Spinal cord (tissue), 10 donors: ENCODE data around the gene KRTAP20-1. TPM values are rescaled to one million over a fixed set of nuclear protein-coding genes. Genes with fewer than 3 reads are reported as not detected.
A peak's percentile ranks its signal among the peaks of the same experiment; 100 is the strongest.

Experiments
- DNase-seq, 6 donors: peaks; one replicate each; pipeline versions ENCODE4 v3.0.0 to v3.0.0-alpha.2; 2013 to 2015; ENCODE audit warnings: low spot score in 6 of 6, low read depth in 4 of 6
- H3K27ac ChIP-seq: one replicate; pipeline ENCODE4 v1.5.1; 2013; ENCODE audit warnings: low read depth, low read length, control low read depth
- H3K27me3 ChIP-seq: one replicate; pipeline ENCODE4 v1.6.1; 2013; ENCODE audit warnings: low read length; ENCODE audit not compliant: control insufficient read depth, insufficient read depth
- H3K36me3 ChIP-seq: one replicate; pipeline ENCODE4 v1.6.1; 2013; ENCODE audit warnings: low read length; ENCODE audit not compliant: control insufficient read depth, insufficient read depth
- H3K4me1 ChIP-seq: one replicate; pipeline ENCODE4 v1.6.1; 2013; ENCODE audit warnings: low read length; ENCODE audit not compliant: control insufficient read depth, insufficient read depth
- H3K4me3 ChIP-seq: one replicate; pipeline ENCODE4 v1.5.1; 2013; ENCODE audit warnings: low read depth, low read length, control low read depth
- H3K9me3 ChIP-seq: one replicate; pipeline ENCODE4 v1.6.1; 2013; ENCODE audit warnings: low read length; ENCODE audit not compliant: control insufficient read depth, insufficient read depth
- WGBS: methylation state at CpG from one replicate; pipeline ENCODE4 v1.1.5; 2013; ENCODE audit warnings: missing lambda C conversion rate; ENCODE audit not compliant: insufficient coverage; 5-methylcytosine and 5-hydroxymethylcytosine counted together
- long read RNA-seq, 4 donors: transcript quantifications; one replicate each; lab custom pipeline, GENCODE V29; 2026
- polyA plus RNA-seq, 2 donors: library from polyadenylated mRNA; unstranded; fragments of 120-200 nt; gene quantifications; one replicate each; pipeline ENCODE4 v1.2.1, GENCODE V29; 2013; ENCODE audit not compliant: insufficient read length in 2 of 2
- total RNA-seq, 2 donors: library from RNA; depleted of rRNA in 1 of 2; stranded (reverse); fragments of 120-200 nt in 1 of 2; fragments of >200 nt in 1 of 2; gene quantifications; one replicate each; pipeline versions ENCODE4 v1.2.3 to v1.2.4, GENCODE V29; 2013 to 2014
- donor health status: healthy.

Gene KRTAP20-1
- total RNA-seq, result not detected
- polyA plus RNA-seq, result not detected
- long read RNA-seq, donor 1, result 0 reads
- long read RNA-seq, donor 2, result 0 reads
- long read RNA-seq, donor 3, result 0 reads
- long read RNA-seq, donor 4, result 0 reads

GRCh38 chr21:30616125-30616524 lies at the start of gene KRTAP20-1:
TSS of gene KRTAP20-1 (plus strand) at chr21:30616425. CDS start at chr21:30616455, 30 bp downstream.
- WGBS, result no CpG with 5 or more reads among the region's 2 CpGs
- Histone ChIP-seq H3K9me3 (no peaks in the 10 kb centered on the region), H3K27ac (no peak within 1 kb of the TSS), H3K27me3 (no peaks in the 10 kb centered on the region), H3K36me3 (no peaks in the 10 kb centered on the region), H3K4me3 (no peak within 1 kb of the TSS), H3K4me1 (no peaks in the 10 kb centered on the region)
- DNase-seq, result no peak

- Histone ChIP-seq H3K4me1 (no peaks in the 10 kb centered on the region), H3K36me3 (no peaks in the 10 kb centered on the region), H3K4me3 (no peak overlapping the region), H3K9me3 (no peaks in the 10 kb centered on the region), H3K27ac (no peak overlapping the region), H3K27me3 (no peaks in the 10 kb centered on the region)
- DNase-seq, result no peak
Observed at GRCh38 chr21:30567617-30568016, 48.6 kb upstream of the KRTAP20-1 start.

- Histone ChIP-seq H3K4me1 (no peaks in the 10 kb centered on the region), H3K27ac (no peak overlapping the region), H3K27me3 (no peaks in the 10 kb centered on the region), H3K4me3 (no peak overlapping the region), H3K9me3 (no peaks in the 10 kb centered on the region), H3K36me3 (no peaks in the 10 kb centered on the region)
- DNase-seq, result no peak
Observed at GRCh38 chr21:30577766-30578165, 38.5 kb upstream of the KRTAP20-1 start.

GRCh38 chr21:30579346-30579745 lies 36.9 kb upstream of the KRTAP20-1 start:
- 25% methylated on average over 1 of the region's 1 CpG for WGBS
- Histone ChIP-seq H3K27ac (no peak overlapping the region), H3K27me3 (no peaks in the 10 kb centered on the region), H3K36me3 (no peaks in the 10 kb centered on the region), H3K4me1 (no peaks in the 10 kb centered on the region), H3K4me3 (no peak overlapping the region), H3K9me3 (no peaks in the 10 kb centered on the region)
- DNase-seq, result peak in 4 of 6 donors; percentile 5 to 89 (median 11)

- H3K4me1 ChIP-seq, result no peaks in the 10 kb centered on the region
- peak in 1 of 6 donors; percentile 73 for DNase-seq
- no peaks in the 10 kb centered on the region for H3K36me3 ChIP-seq
- no peaks in the 10 kb centered on the region for H3K27me3 ChIP-seq
- 25% methylated on average over 1 of the region's 3 CpGs for WGBS
- H3K4me3 ChIP-seq, result no peak overlapping the region
- H3K9me3 ChIP-seq, result no peaks in the 10 kb centered on the region
- no peak overlapping the region for H3K27ac ChIP-seq
Observed at GRCh38 chr21:30580132-30580531, 36.1 kb upstream of the KRTAP20-1 start.

- no peaks in the 10 kb centered on the region for H3K9me3 ChIP-seq
- no peak overlapping the region for H3K27ac ChIP-seq
- no peaks in the 10 kb centered on the region for H3K4me1 ChIP-seq
- peak in 2 of 6 donors; percentile 23 to 27 for DNase-seq
- no peaks in the 10 kb centered on the region for H3K27me3 ChIP-seq
- H3K4me3 ChIP-seq, result no peak overlapping the region
- no CpG with 5 or more reads among the region's 1 CpG for WGBS
- no peaks in the 10 kb centered on the region for H3K36me3 ChIP-seq
Observed at GRCh38 chr21:30582870-30583269, 33.4 kb upstream of the KRTAP20-1 start.

- no peaks in the 10 kb centered on the region for H3K36me3 ChIP-seq
- H3K27me3 ChIP-seq, result no peaks in the 10 kb centered on the region
- no peak for DNase-seq
- H3K4me1 ChIP-seq, result no peaks in the 10 kb centered on the region
- H3K4me3 ChIP-seq, result no peak within 1 kb of the TSS
- H3K27ac ChIP-seq, result no peak within 1 kb of the TSS
- H3K9me3 ChIP-seq, result no peaks in the 10 kb centered on the region
Observed at GRCh38 chr21:30590297-30590696, 25.9 kb upstream of the KRTAP20-1 start, which contains the start of gene KRTAP22-2. TSS of gene KRTAP22-2 (minus strand) at chr21:30590397.

GRCh38 chr21:30592140-30592539 lies 24.1 kb upstream of the KRTAP20-1 start, which contains the start of gene KRTAP6-3:
TSS of gene KRTAP6-3 (plus strand) at chr21:30592440. CDS start at chr21:30592446, 6 bp downstream.
- 94% methylated on average over 4 of the region's 4 CpGs for WGBS
- DNase-seq, result no peak
- H3K4me1 ChIP-seq, result no peaks in the 10 kb centered on the region
- no peak within 1 kb of the TSS for H3K4me3 ChIP-seq
- no peaks in the 10 kb centered on the region for H3K27me3 ChIP-seq
- no peaks in the 10 kb centered on the region for H3K9me3 ChIP-seq
- H3K36me3 ChIP-seq, result no peaks in the 10 kb centered on the region
- H3K27ac ChIP-seq, result no peak within 1 kb of the TSS

- Histone ChIP-seq H3K27me3 (no peaks in the 10 kb centered on the region), H3K9me3 (no peaks in the 10 kb centered on the region), H3K4me1 (no peaks in the 10 kb centered on the region), H3K4me3 (no peak within 1 kb of the TSS), H3K36me3 (no peaks in the 10 kb centered on the region), H3K27ac (no peak within 1 kb of the TSS)
- 100% methylated on average over 6 of the region's 6 CpGs for WGBS
- DNase-seq, result no peak
Observed at GRCh38 chr21:30598802-30599201, 17.4 kb upstream of the KRTAP20-1 start, which contains the start of gene KRTAP6-2. TSS of gene KRTAP6-2 (minus strand) at chr21:30598902. CDS start at chr21:30598874, 28 bp downstream.

GRCh38 chr21:30600787-30601186 lies 15.4 kb upstream of the KRTAP20-1 start, which contains the start of gene KRTAP22-1:
TSS of gene KRTAP22-1 (plus strand) at chr21:30601087.
- no peaks in the 10 kb centered on the region for H3K4me1 ChIP-seq
- no CpG with 5 or more reads among the region's 1 CpG for WGBS
- H3K27me3 ChIP-seq, result no peaks in the 10 kb centered on the region
- H3K9me3 ChIP-seq, result no peaks in the 10 kb centered on the region
- no peaks in the 10 kb centered on the region for H3K36me3 ChIP-seq
- no peak for DNase-seq
- H3K27ac ChIP-seq, result no peak within 1 kb of the TSS
- no peak within 1 kb of the TSS for H3K4me3 ChIP-seq
